Progenitor cell of endocrine pancreas (in vitro differentiated cells): Measurements from ENCODE around the gene UCHL1. TPM values are rescaled to one million over a fixed set of nuclear protein-coding genes. Genes with fewer than 3 reads are reported as not detected.

Source experiments
- DNase-seq: peaks from one replicate; pipeline ENCODE4 v3.0.0; 2021; ENCODE audit warnings: low spot score; ENCODE audit not compliant: unreplicated experiment
- H3K27ac Mint-ChIP-seq: 2 replicates; pipeline ENCODE4 v1.8.0; 2021; ENCODE audit warnings: mild to moderate bottlenecking, moderate library complexity, mixed read lengths
- H3K27me3 Mint-ChIP-seq: 2 replicates; pipeline ENCODE4 v1.8.0; 2021; ENCODE audit warnings: mixed read lengths
- H3K36me3 Mint-ChIP-seq: 2 replicates; pipeline ENCODE4 v1.8.0; 2022; ENCODE audit warnings: mixed read lengths; ENCODE audit not compliant: insufficient read depth
- H3K4me1 Mint-ChIP-seq: 2 replicates; pipeline ENCODE4 v1.8.0; 2021; ENCODE audit warnings: low read depth, mixed read lengths
- H3K4me3 Mint-ChIP-seq: 2 replicates; pipeline ENCODE4 v1.8.0; 2021; ENCODE audit warnings: low read depth, mild to moderate bottlenecking, moderate library complexity, mixed read lengths
- H3K9me3 Mint-ChIP-seq: 2 replicates; pipeline ENCODE4 v1.8.0; 2021; ENCODE audit warnings: low read depth, mixed read lengths
- total RNA-seq: library from RNA; stranded (reverse); gene quantifications from 2 replicates; pipeline ENCODE4 v1.2.1, GENCODE V29; 2021
- TF ChIP-seq, protein P1 (sequence below): fragments of 200-600 bp; sonication (generic); IDR thresholded peaks from one replicate; pipeline ENCODE4 v1.5.0; 2021; ENCODE audit warnings: antibody characterized with exemption, mild to moderate bottlenecking; ENCODE audit not compliant: unreplicated experiment

The UCHL1 gene
- total RNA-seq, 1 donor from 2014 or later, result 270 TPM

DNA sequence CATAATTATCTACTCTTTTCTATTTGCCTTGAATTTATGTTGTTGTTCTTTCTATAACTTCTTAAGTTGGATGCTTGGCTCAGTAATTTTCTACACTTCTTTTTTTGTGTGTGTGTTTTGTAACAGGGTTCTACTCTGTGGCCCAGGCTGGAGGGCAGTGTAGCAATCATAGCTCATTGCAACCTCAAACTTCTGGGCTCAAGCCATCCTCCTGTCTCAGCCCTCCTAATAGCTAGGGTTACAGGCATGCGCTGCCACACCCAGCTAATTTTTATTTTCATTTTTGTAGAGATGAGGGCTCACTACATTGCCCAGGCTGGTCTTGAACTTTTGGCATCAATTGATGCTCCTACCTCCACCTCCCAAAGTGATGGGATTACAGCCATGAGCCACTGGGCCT, 20.7 kb upstream of the UCHL1 start:
- TF ChIP-seq, protein P1, sequence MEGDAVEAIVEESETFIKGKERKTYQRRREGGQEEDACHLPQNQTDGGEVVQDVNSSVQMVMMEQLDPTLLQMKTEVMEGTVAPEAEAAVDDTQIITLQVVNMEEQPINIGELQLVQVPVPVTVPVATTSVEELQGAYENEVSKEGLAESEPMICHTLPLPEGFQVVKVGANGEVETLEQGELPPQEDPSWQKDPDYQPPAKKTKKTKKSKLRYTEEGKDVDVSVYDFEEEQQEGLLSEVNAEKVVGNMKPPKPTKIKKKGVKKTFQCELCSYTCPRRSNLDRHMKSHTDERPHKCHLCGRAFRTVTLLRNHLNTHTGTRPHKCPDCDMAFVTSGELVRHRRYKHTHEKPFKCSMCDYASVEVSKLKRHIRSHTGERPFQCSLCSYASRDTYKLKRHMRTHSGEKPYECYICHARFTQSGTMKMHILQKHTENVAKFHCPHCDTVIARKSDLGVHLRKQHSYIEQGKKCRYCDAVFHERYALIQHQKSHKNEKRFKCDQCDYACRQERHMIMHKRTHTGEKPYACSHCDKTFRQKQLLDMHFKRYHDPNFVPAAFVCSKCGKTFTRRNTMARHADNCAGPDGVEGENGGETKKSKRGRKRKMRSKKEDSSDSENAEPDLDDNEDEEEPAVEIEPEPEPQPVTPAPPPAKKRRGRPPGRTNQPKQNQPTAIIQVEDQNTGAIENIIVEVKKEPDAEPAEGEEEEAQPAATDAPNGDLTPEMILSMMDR, result no peak
- no peak overlapping the region for H3K4me3 Mint-ChIP-seq
- no peak for DNase-seq

DNA sequence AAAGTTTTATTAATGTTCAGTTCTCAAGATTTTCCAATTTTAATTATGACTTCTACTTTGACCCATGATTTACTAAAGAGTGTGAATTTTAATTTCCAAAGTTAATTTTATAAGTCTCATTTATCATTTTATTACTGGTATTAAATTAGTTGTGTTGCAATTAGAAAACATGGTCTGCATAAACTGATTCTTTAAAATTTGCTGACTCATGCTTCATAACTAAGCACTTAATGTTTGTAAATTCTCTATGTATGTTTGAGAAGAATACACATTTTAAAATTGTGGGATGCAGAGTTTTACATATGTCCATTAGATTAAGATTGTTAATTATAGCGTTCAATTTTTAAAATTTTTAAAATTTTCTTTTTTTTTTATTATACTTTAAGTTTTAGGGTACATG, 20.2 kb upstream of the UCHL1 start:
- TF ChIP-seq, protein P1, result no peak
- H3K4me1 Mint-ChIP-seq, result peaks cover 2% of the 10 kb centered on the region
- DNase-seq, result no peak
- no peaks in the 10 kb centered on the region for H3K36me3 Mint-ChIP-seq
- no peak overlapping the region for H3K4me3 Mint-ChIP-seq
- H3K9me3 Mint-ChIP-seq, result peaks cover 3% of the 10 kb centered on the region
- no peak overlapping the region for H3K27ac Mint-ChIP-seq
- no peaks in the 10 kb centered on the region for H3K27me3 Mint-ChIP-seq

More for the DNA sequence above, 20.7 kb upstream of the UCHL1 start:
- Mint-ChIP-seq H3K27ac (no peak overlapping the region), H3K4me1 (peaks cover 2% of the 10 kb centered on the region), H3K36me3 (no peaks in the 10 kb centered on the region), H3K9me3 (peaks cover 3% of the 10 kb centered on the region), H3K27me3 (no peaks in the 10 kb centered on the region)

DNA sequence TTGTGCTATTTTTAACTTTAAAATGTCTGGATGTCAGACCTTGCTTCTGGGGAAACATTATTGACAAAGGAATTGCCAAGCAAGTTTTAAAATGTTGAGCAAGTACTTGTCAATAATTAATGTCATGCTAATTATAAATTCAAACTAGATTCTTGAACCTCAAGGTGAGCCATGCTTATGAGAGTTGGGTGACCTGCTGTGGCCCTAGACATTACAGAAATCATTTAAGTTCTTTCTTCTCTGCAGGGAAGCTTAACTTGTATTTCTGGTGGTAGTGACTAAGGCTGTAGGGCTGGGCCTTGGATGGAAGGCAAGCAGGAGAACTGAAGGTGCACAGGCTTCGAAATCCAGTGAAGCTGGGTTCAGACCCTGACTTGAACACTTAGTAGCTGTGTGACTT, 14.8 kb upstream of the UCHL1 start:
- Mint-ChIP-seq H3K36me3 (no peaks in the 10 kb centered on the region), H3K27ac (no peak overlapping the region), H3K4me1 (peaks cover 3% of the 10 kb centered on the region), H3K9me3 (peaks cover 3% of the 10 kb centered on the region), H3K27me3 (no peaks in the 10 kb centered on the region), H3K4me3 (no peak overlapping the region)
- no peak for DNase-seq
- TF ChIP-seq, protein P1, result no peak

DNA sequence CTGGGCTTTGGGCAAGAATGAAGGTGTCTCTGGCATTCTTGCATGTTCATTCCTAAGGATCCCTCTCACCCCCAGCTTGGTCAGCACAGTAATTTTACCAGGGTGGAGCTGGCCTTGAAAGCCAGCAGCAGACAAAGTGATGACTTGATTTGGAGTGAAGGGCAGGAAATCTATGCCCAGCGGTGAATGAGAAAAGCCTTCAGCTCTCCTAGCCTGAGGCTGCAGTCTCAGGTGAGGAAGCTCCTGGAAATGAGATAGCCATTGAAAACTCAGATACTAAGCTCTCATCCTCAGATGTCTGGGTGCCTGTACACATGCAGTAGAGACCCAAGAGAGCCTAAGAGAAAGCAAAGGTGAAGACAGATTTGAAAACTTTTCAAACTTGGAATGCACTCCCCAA, 10.7 kb upstream of the UCHL1 start:
- H3K27ac Mint-ChIP-seq, result no peak overlapping the region
- H3K4me1 Mint-ChIP-seq, result peaks cover 1% of the 10 kb centered on the region
- H3K27me3 Mint-ChIP-seq, result peaks cover 6% of the 10 kb centered on the region
- H3K4me3 Mint-ChIP-seq, result no peak overlapping the region
- TF ChIP-seq, protein P1, result no peak
- no peaks in the 10 kb centered on the region for H3K9me3 Mint-ChIP-seq
- peaks cover 1% of the 10 kb centered on the region for H3K36me3 Mint-ChIP-seq
- no peak for DNase-seq

DNA sequence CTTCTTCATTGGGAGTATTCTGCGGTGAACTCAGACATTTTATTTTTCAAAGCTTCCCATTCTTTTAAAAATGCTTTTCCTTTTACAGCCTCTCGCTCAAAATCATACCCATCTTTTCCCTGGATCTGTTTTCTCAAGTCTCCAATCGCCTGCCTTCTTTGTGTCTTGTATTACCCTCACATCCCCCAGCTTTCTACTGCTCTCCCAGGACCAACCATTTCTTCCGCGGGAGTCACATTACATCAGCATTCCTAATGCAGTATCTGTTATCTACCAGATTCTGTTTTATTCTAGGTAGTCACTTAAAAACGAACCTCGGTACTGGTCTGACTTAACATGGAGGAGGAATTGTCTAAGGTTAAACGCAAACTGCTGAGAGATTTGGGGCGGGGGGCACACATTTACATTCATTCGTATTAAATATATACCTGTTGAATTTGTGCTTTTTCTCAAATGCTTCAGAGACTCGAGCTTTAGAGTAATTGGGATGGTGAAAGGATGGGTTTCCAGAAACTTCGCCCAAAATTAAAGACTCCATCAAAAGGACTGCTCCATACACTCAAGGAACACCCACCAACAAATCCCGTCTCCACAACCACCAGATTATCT, 493 bp upstream of the UCHL1 start:
- peak overlapping the region; percentile 12 for H3K27ac Mint-ChIP-seq
- no peak for DNase-seq
- TF ChIP-seq, protein P1, result no peak
- peaks cover 5% of the 10 kb centered on the region for H3K36me3 Mint-ChIP-seq
- no peaks in the 10 kb centered on the region for H3K9me3 Mint-ChIP-seq
- H3K27me3 Mint-ChIP-seq, result peaks cover 15% of the 10 kb centered on the region
- H3K4me3 Mint-ChIP-seq, result peak overlapping the region; percentile 83
- peaks cover 15% of the 10 kb centered on the region for H3K4me1 Mint-ChIP-seq
